H9 (cell line): ENCODE results near the gene TTN. TPM values are rescaled to one million over a fixed set of nuclear protein-coding genes. Genes with fewer than 3 reads are reported as not detected.

ENCODE experiments used
- DNase-seq: peaks from one replicate; pipeline ENCODE4 v3.0.0-alpha.2; 2017
- H2AFZ ChIP-seq: one replicate; pipeline ENCODE4 v1.6.1; 2013; ENCODE audit warnings: mild to moderate bottlenecking, low read length, control low read depth, moderate library complexity
- H2AK5ac ChIP-seq: 2 replicates; pipeline ENCODE4 v1.6.1; 2013; ENCODE audit warnings: low read length, control low read depth, mixed read lengths; ENCODE audit not compliant: insufficient read length
- H2BK120ac ChIP-seq: one replicate; pipeline ENCODE4 v1.6.1; 2013; ENCODE audit warnings: low read depth, mild to moderate bottlenecking, low read length, control low read depth, inconsistent platforms; ENCODE audit not compliant: poor library complexity, severe bottlenecking
- H2BK12ac ChIP-seq: 2 replicates; pipeline ENCODE4 v1.6.1; 2013; ENCODE audit warnings: low read length, control low read depth, mixed read lengths, low read depth; ENCODE audit not compliant: insufficient read length
- H2BK15ac ChIP-seq: 2 replicates; pipeline ENCODE4 v1.6.1; 2013; ENCODE audit warnings: low read depth, low read length, control low read depth
- H2BK20ac ChIP-seq: one replicate; pipeline ENCODE4 v1.6.1; 2013; ENCODE audit warnings: low read depth, mild to moderate bottlenecking, low read length, control low read depth, inconsistent platforms; ENCODE audit not compliant: poor library complexity, severe bottlenecking
- H2BK5ac ChIP-seq: 2 replicates; pipeline ENCODE4 v1.6.1; 2013; ENCODE audit warnings: low read length, control low read depth, mixed read lengths; ENCODE audit not compliant: insufficient read length
- H3K14ac ChIP-seq: 2 replicates; pipeline ENCODE4 v1.6.1; 2013; ENCODE audit warnings: low read length, control low read depth; ENCODE audit not compliant: insufficient read depth
- H3K18ac ChIP-seq: 2 replicates; pipeline ENCODE4 v1.6.1; 2013; ENCODE audit warnings: low read depth, mild to moderate bottlenecking, mixed read lengths, low read length, control low read depth; ENCODE audit not compliant: insufficient read length
- H3K23ac ChIP-seq: 2 replicates; pipeline ENCODE4 v1.6.1; 2013; ENCODE audit warnings: low read length, control low read depth, mixed read lengths, low read depth; ENCODE audit not compliant: insufficient read length
- H3K23me2 ChIP-seq: 2 replicates; pipeline ENCODE4 v1.6.1; 2013; ENCODE audit warnings: low read depth, mild to moderate bottlenecking, mixed read lengths, low read length, control low read depth; ENCODE audit not compliant: insufficient read length, poor library complexity, severe bottlenecking
- H3K27ac ChIP-seq: 2 replicates; pipeline ENCODE4 v1.5.1; 2013; ENCODE audit warnings: low read length, control low read depth, mixed read lengths, low read depth; ENCODE audit not compliant: insufficient read length
- H3K27me3 ChIP-seq: 2 replicates; pipeline ENCODE4 v1.6.1; 2013; ENCODE audit warnings: low read length, control low read depth, inconsistent platforms; ENCODE audit not compliant: insufficient read depth
- H3K4ac ChIP-seq: 2 replicates; pipeline ENCODE4 v1.6.1; 2013; ENCODE audit warnings: low read depth, mild to moderate bottlenecking, control low read depth, inconsistent platforms, low read length, moderate library complexity
- H3K4me1 ChIP-seq: 2 replicates; pipeline ENCODE4 v1.6.1; 2013; ENCODE audit warnings: low read length, control low read depth, inconsistent platforms; ENCODE audit not compliant: insufficient read depth
- H3K4me2 ChIP-seq: 2 replicates; pipeline ENCODE4 v1.6.1; 2013; ENCODE audit warnings: low read length, control low read depth, mixed read lengths; ENCODE audit not compliant: insufficient read length, insufficient read depth
- H3K56ac ChIP-seq: 2 replicates; pipeline ENCODE4 v1.6.1; 2013; ENCODE audit warnings: low read depth, mild to moderate bottlenecking, mixed read lengths, low read length, control low read depth; ENCODE audit not compliant: insufficient read length
- H3K79me1 ChIP-seq: 2 replicates; pipeline ENCODE4 v1.6.1; 2013; ENCODE audit warnings: low read depth, mild to moderate bottlenecking, moderate library complexity, low read length, control low read depth, inconsistent platforms; ENCODE audit not compliant: insufficient read depth, poor library complexity, severe bottlenecking
- H3K79me2 ChIP-seq: 2 replicates; pipeline ENCODE4 v1.6.1; 2013; ENCODE audit warnings: low read length, control low read depth, inconsistent platforms; ENCODE audit not compliant: insufficient read depth
- H3K9ac ChIP-seq: 2 replicates; pipeline ENCODE4 v1.6.1; 2013; ENCODE audit warnings: low read length, control low read depth, mixed read lengths; ENCODE audit not compliant: insufficient read length; ENCODE audit errors: extremely low read depth
- H3K9me3 ChIP-seq: one replicate; pipeline ENCODE4 v1.6.1; 2013; ENCODE audit warnings: low read depth, low read length, inconsistent platforms; ENCODE audit not compliant: control insufficient read depth
- H3T11ph ChIP-seq: one replicate; pipeline ENCODE4 v1.6.1; 2013; ENCODE audit warnings: mild to moderate bottlenecking, low read length, control low read depth, inconsistent platforms
- H4K20me1 ChIP-seq: one replicate; pipeline ENCODE4 v1.6.1; 2013; ENCODE audit not compliant: control insufficient read depth, insufficient read length, insufficient read depth
- H4K5ac ChIP-seq: 2 replicates; pipeline ENCODE4 v1.6.1; 2013; ENCODE audit warnings: low read depth, mild to moderate bottlenecking, mixed read lengths, low read length, control low read depth; ENCODE audit not compliant: insufficient read length
- H4K8ac ChIP-seq: replicated peaks from 2 replicates; pipeline ENCODE4 v1.6.1; 2013; ENCODE audit warnings: low read length, control low read depth, mixed read lengths, low read depth; ENCODE audit not compliant: insufficient read length
- H4K91ac ChIP-seq: 2 replicates; pipeline ENCODE4 v1.6.1; 2013; ENCODE audit warnings: low read depth, mild to moderate bottlenecking, moderate library complexity, mixed read lengths, low read length, control low read depth; ENCODE audit not compliant: insufficient read length
- H3K27ac Mint-ChIP-seq, 3 experiments: 2 replicates in 2 of 3; 3 replicates in 1 of 3; pipeline ENCODE4 v1.8.0; 2020 to 2021; ENCODE audit warnings: mixed read lengths in 3 of 3, mild to moderate bottlenecking in 1 of 3, moderate library complexity in 1 of 3
- H3K27me3 Mint-ChIP-seq: 2 replicates; pipeline ENCODE4 v1.8.0; 2021; ENCODE audit warnings: low read depth, mild to moderate bottlenecking, moderate library complexity, mixed read lengths
- H3K36me3 Mint-ChIP-seq, 3 experiments: 2 replicates in 2 of 3; 3 replicates in 1 of 3; pipeline ENCODE4 v1.8.0; 2020 to 2021; ENCODE audit warnings: low read depth in 3 of 3, mixed read lengths in 3 of 3; ENCODE audit not compliant: insufficient read depth in 1 of 3
- H3K4me1 Mint-ChIP-seq, 2 experiments: 2 replicates each; pipeline ENCODE4 v1.8.0; 2020; ENCODE audit warnings: mixed read lengths in 2 of 2
- H3K4me3 Mint-ChIP-seq, 2 experiments: 2 replicates in 1 of 2; 3 replicates in 1 of 2; pipeline ENCODE4 v1.8.0; 2020 to 2021; ENCODE audit warnings: mild to moderate bottlenecking in 2 of 2, mixed read lengths in 2 of 2, moderate library complexity in 1 of 2
- H3K9me3 Mint-ChIP-seq, 2 experiments: 2 replicates in 1 of 2; 3 replicates in 1 of 2; pipeline ENCODE4 v1.8.0; 2020; ENCODE audit warnings: mild to moderate bottlenecking in 2 of 2, mixed read lengths in 2 of 2, moderate library complexity in 1 of 2
- WGBS: extraction: QIAGEN DNeasy Blood & Tissue Kit; methylation state at CpG from one replicate; pipeline ENCODE4 v1.1.7; 2013; ENCODE audit warnings: missing lambda C conversion rate, low lambda C conversion rate, mixed read lengths; ENCODE audit not compliant: insufficient read length; ENCODE audit errors: extremely low coverage; 5-methylcytosine and 5-hydroxymethylcytosine counted together
- total RNA-seq: library from RNA; stranded (reverse); gene quantifications from 2 replicates; pipeline ENCODE4 v1.2.1, GENCODE V29; 2021
- TF ChIP-seq, protein P1 (sequence below): fragments of 200-600 bp; sonication (generic); conservative IDR thresholded peaks from 3 replicates; pipeline ENCODE4 v1.8.0; 2021; ENCODE audit warnings: antibody characterized with exemption, mild to moderate bottlenecking

TTN gene
- total RNA-seq, 1 experiment from 2014 or later, result 0.70 TPM

- Histone ChIP-seq H3K79me2 (no peaks in the 10 kb centered on the region), H3K9me3 (no peaks in the 10 kb centered on the region), H3K79me1 (no peaks in the 10 kb centered on the region), H2AK5ac (no peak overlapping the region), H3K56ac (no peak overlapping the region), H4K20me1 (no peaks in the 10 kb centered on the region), H2BK120ac (no peak overlapping the region), H3K27ac (no peak overlapping the region), H2BK15ac (no peak overlapping the region), H3K27me3 (no peaks in the 10 kb centered on the region), H3K4me2 (peak overlapping the region; percentile 3), H3K9ac (no peak overlapping the region), H2BK12ac (no peak overlapping the region), H2BK5ac (no peak overlapping the region), H4K91ac (no peak overlapping the region), H4K5ac (no peak overlapping the region), H4K8ac (no peak overlapping the region), H3K23ac (no peak overlapping the region), H3K23me2 (no peaks in the 10 kb centered on the region), H3K18ac (no peak overlapping the region), H3K14ac (no peak overlapping the region), H2BK20ac (no peak overlapping the region), H3K4me1 (peaks cover 8% of the 10 kb centered on the region), H3T11ph (no peak overlapping the region), H3K4ac (no peak overlapping the region), H2AFZ (no peak overlapping the region)
- no CpG with 5 or more reads among the region's 2 CpGs for WGBS
- Mint-ChIP-seq H3K4me1 (peaks cover 26 to 28% of the 10 kb centered on the region in 2 experiments), H3K36me3 (peaks cover 0 to 11% (median 9%) of the 10 kb centered on the region in 3 experiments; a peak in 3 of 7 replicates), H3K27me3 (no peaks in the 10 kb centered on the region), H3K9me3 (peaks cover 2 to 11% of the 10 kb centered on the region in 2 experiments; a peak in 4 of 5 replicates), H3K27ac (no peak overlapping the region; a peak in 1 of 7 replicates), H3K4me3 (no peak overlapping the region)
- TF ChIP-seq, protein P1, sequence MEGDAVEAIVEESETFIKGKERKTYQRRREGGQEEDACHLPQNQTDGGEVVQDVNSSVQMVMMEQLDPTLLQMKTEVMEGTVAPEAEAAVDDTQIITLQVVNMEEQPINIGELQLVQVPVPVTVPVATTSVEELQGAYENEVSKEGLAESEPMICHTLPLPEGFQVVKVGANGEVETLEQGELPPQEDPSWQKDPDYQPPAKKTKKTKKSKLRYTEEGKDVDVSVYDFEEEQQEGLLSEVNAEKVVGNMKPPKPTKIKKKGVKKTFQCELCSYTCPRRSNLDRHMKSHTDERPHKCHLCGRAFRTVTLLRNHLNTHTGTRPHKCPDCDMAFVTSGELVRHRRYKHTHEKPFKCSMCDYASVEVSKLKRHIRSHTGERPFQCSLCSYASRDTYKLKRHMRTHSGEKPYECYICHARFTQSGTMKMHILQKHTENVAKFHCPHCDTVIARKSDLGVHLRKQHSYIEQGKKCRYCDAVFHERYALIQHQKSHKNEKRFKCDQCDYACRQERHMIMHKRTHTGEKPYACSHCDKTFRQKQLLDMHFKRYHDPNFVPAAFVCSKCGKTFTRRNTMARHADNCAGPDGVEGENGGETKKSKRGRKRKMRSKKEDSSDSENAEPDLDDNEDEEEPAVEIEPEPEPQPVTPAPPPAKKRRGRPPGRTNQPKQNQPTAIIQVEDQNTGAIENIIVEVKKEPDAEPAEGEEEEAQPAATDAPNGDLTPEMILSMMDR, result no peak
- no peak for DNase-seq
These were observed 39.2 kb upstream of the TTN start for GRCh38 chr2:178846458-178846802.
